Measurements from ENCODE around the gene LHFPL4. TPM values are rescaled to one million over a fixed set of nuclear protein-coding genes. Genes with fewer than 3 reads are reported as not detected.
A peak's percentile ranks its signal among the peaks of the same experiment; 100 is the strongest.

Gene LHFPL4
- total RNA-seq, 2 experiments from 2014 or later = not detected

GRCh38 chr3:9450991-9451390, 102.6 kb downstream of the LHFPL4 start:
- H3K36me3 Mint-ChIP-seq (ENCODE audit: low read depth) = peaks cover 63% of the 10 kb centered on the region
- no peak overlapping the region for H3K27ac Mint-ChIP-seq
- intact Hi-C loops (cut with micrococcal nuclease) = no loop called here
- ChIA-PET CTCF (interaction anchor here (1.6 kb wide), 1 partner anchor 97 kb away, joined by 6 read pairs; no protein-coding TSS in a partner anchor), POLR2A (interaction anchor here (1.0 kb wide), 1 partner anchor 16 kb away, joined by 3 read pairs; no protein-coding TSS in a partner anchor)
- H3K4me3 Mint-ChIP-seq = no peak overlapping the region
- ATAC-seq = no peak
- DNase-seq = no peak
- no peaks in the 10 kb centered on the region for H3K9me3 Mint-ChIP-seq
- H3K4me1 Mint-ChIP-seq (ENCODE audit: low read depth) = peaks cover 31% of the 10 kb centered on the region
- TF ChIP-seq CTCF (IDR thresholded peaks at IDR 0.05) = no peak
- H3K27me3 Mint-ChIP-seq = no peaks in the 10 kb centered on the region

DNA sequence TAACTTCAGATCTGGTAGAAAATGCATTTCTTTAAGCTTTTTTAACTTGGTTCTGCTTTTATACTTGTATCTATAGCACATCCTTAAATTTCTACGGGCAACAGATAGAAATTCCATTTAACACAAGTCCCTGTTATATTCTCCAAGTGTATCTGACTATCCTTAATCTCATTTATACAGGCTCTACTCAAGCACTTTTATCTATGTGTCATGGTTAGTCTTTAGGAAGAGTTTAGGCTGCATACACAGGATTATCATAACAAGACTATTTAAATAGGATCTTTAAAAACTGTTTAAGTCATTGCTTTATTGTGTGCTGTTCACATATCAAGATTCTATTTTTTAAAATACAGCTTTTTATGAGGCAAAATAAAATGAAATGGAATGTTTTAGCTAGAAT, 103.5 kb downstream of the LHFPL4 start:
- no peak for TF ChIP-seq CTCF (IDR thresholded peaks at IDR 0.05)
- intact Hi-C loops (cut with micrococcal nuclease) = no loop called here
- no peak for ATAC-seq
- Mint-ChIP-seq H3K27me3 (no peaks in the 10 kb centered on the region), H3K27ac (peak overlapping the region; percentile 14), H3K9me3 (no peaks in the 10 kb centered on the region), H3K4me1 (ENCODE audit: low read depth) (peaks cover 31% of the 10 kb centered on the region), H3K4me3 (no peak overlapping the region), H3K36me3 (ENCODE audit: low read depth) (peaks cover 65% of the 10 kb centered on the region)
- DNase-seq = no peak
- ChIA-PET POLR2A (no interaction called here), CTCF (interaction anchor here (1.6 kb wide), 1 partner anchor 96 kb away, joined by 6 read pairs; no protein-coding TSS in a partner anchor)

GRCh38 chr3:9448643-9449042, 105.0 kb downstream of the LHFPL4 start:
- intact Hi-C loops (cut with micrococcal nuclease) = no loop called here

More at GRCh38 chr3:9448643-9449042, 105.0 kb downstream of the LHFPL4 start:
- H3K4me3 Mint-ChIP-seq = no peak overlapping the region
- H3K4me1 Mint-ChIP-seq (ENCODE audit: low read depth) = peaks cover 31% of the 10 kb centered on the region
- no peaks in the 10 kb centered on the region for H3K9me3 Mint-ChIP-seq
- DNase-seq (no peak), ATAC-seq (no peak)
- H3K27ac Mint-ChIP-seq = no peak overlapping the region
- H3K36me3 Mint-ChIP-seq (ENCODE audit: low read depth) = peaks cover 69% of the 10 kb centered on the region
- CTCF ChIA-PET = no interaction called here
- TF ChIP-seq CTCF (IDR thresholded peaks at IDR 0.05) = no peak
- H3K27me3 Mint-ChIP-seq = no peaks in the 10 kb centered on the region
- POLR2A ChIA-PET = no interaction called here

Other genes with a start within 250 kb of the LHFPL4 start
- 10 to 100 TPM; 62.9 to 66.3 TPM for gene THUMPD3, start 190.8 kb downstream of the LHFPL4 start, total RNA-seq
- 100 to 1,000 TPM; 118 to 128 TPM for gene SETD5, start 156.2 kb downstream of the LHFPL4 start, total RNA-seq
- 10 to 100 TPM; 27.9 to 33.4 TPM for gene MTMR14, start 95.7 kb upstream of the LHFPL4 start, total RNA-seq
- not detected for gene CPNE9, start 150.0 kb upstream of the LHFPL4 start, total RNA-seq
- 10 to 100 TPM; 28.2 to 32.3 TPM for gene BRPF1, start 177.9 kb upstream of the LHFPL4 start, total RNA-seq
- 10 to 100 TPM; 32.4 to 39.3 TPM for gene OGG1, start 196.1 kb upstream of the LHFPL4 start, total RNA-seq
- 10 to 100 TPM; 41.7 to 45.7 TPM for gene CAMK1, start 216.1 kb upstream of the LHFPL4 start, total RNA-seq
- gene TADA3, start 238.7 kb upstream of the LHFPL4 start, total RNA-seq = 10 to 100 TPM; 57.5 to 58.3 TPM
- gene ARPC4, start 239.3 kb upstream of the LHFPL4 start, total RNA-seq = 100 to 1,000 TPM; 205 to 208 TPM